Brain microvascular endothelial cell (primary cell): Measurements from ENCODE around the gene SLC36A2.

Experiments
- DNase-seq: peaks from one replicate; pipeline ENCODE4 v3.0.0-alpha.2; 2020
- H3K27ac ChIP-seq: fragments of 250-450 bp; sonication (Bioruptor Pico); 2 replicates; pipeline ENCODE4 v1.5.1; 2020; ENCODE audit warnings: mild to moderate bottlenecking, moderate library complexity
- H3K27me3 ChIP-seq: fragments of 250-450 bp; sonication (Bioruptor Pico); replicated peaks from 2 replicates; pipeline ENCODE4 v1.5.1; 2020; ENCODE audit warnings: mild to moderate bottlenecking
- H3K36me3 ChIP-seq: fragments of 250-450 bp; sonication (Bioruptor Pico); replicated peaks from 2 replicates; pipeline ENCODE4 v1.5.1; 2020; ENCODE audit warnings: mild to moderate bottlenecking
- H3K4me3 ChIP-seq: 2 replicates; pipeline ENCODE4 v1.5.1; 2011; ENCODE audit warnings: low read depth, mild to moderate bottlenecking, control low read depth, low read length, moderate library complexity
- CTCF ChIP-seq: IDR thresholded peaks from 2 replicates; pipeline ENCODE4 v1.5.1; 2011; ENCODE audit warnings: low read depth, mild to moderate bottlenecking, moderate library complexity, low read length, control low read depth, inconsistent platforms; ENCODE audit errors: missing control alignments
- in situ Hi-C: cut with HindIII; loops from 2 replicates; pipeline ENCODE4 v1.10.0; 2017; ENCODE audit warnings: low sequenced_read_pairs, low pct_ligation_motif_present

The SLC36A2 gene

GRCh38 chr5:151347369-151347768 lies at the start of gene SLC36A2:
Gene SLC36A2, minus strand, starts transcription at chr5:151347559. Its CDS starts 99 bp downstream, at chr5:151347460.
- Histone ChIP-seq H3K27me3 (peaks cover 5% of the 10 kb centered on the region), H3K36me3 (no peaks in the 10 kb centered on the region), H3K27ac (no peak within 1 kb of the TSS), H3K4me3 (no peak within 1 kb of the TSS)
- in situ Hi-C loops: no loop called here
- no peak for TF ChIP-seq CTCF
- no peak for DNase-seq

DNA sequence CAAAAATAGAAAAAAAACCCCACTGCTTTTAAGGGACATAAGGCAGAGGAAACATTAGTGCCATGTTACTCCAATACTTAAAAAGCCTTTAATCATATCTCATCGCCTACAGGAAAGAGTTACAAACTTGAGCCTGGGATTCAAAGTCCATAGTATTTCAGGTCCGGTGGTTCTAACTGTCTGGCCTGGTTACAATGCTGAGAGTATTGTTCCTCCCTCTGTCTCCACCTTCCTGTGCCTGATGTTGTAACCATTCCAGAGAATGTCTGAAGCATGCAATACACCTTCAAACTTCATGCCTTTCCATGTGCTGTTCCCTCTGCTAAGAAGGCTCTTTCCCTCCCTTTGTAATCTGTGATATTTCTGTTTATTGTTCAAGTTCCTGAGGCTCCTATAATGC lies 41.6 kb upstream of the SLC36A2 start:
- Histone ChIP-seq H3K36me3 (no peaks in the 10 kb centered on the region), H3K27me3 (no peaks in the 10 kb centered on the region), H3K4me3 (no peak overlapping the region), H3K27ac (no peak overlapping the region)
- in situ Hi-C loops: no loop called here
- no peak for TF ChIP-seq CTCF
- no peak for DNase-seq

- no peak for TF ChIP-seq CTCF
- Histone ChIP-seq H3K27me3 (no peaks in the 10 kb centered on the region), H3K27ac (no peak overlapping the region), H3K36me3 (no peaks in the 10 kb centered on the region), H3K4me3 (no peak overlapping the region)
- in situ Hi-C loops: no loop called here
- DNase-seq: no peak
Observed at GRCh38 chr5:151384106-151384505, 36.7 kb upstream of the SLC36A2 start.

DNA sequence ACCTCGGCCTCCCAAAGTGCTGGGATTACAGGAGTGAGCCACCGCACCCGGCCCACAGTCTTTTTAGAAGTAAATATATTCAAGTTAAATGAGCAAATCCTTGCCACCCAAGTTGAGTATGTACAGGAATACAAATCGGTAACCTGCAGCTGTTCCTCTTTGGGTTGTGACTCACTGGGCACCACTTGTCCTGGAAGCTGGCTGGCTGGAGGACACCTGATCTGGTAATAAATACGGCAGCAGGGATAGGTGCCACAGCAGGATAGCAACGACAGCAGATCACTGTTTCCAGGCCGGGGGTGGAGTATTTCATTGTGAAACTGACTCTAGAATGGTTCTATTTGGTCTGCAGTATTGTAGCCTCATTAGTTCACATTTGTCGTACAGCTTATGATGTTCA lies 35.7 kb upstream of the SLC36A2 start:
- no peak for TF ChIP-seq CTCF
- in situ Hi-C loops: no loop called here
- no peak overlapping the region for H3K4me3 ChIP-seq

DNA sequence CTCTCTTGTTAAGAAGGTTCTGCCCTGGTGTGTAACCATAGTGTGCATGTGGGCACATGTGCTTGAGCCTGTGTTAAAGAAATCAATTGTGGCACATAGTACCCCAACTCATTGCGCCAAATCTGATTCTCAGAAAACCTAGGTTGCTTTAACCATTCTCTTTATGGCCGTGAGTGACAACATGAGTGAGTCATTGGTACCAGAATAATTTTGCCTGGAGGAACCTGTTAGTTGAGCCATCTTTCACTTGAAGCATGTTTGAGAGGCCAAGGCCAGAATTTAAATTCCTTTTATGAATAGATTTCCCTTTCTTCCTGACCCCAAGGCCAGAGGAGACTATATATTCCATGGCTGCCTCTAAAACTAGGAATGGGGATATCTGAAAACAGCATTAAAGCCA lies 35.2 kb upstream of the SLC36A2 start:
- TF ChIP-seq CTCF: no peak
- no peaks in the 10 kb centered on the region for H3K27me3 ChIP-seq
- in situ Hi-C loops: no loop called here
- H3K4me3 ChIP-seq: no peak overlapping the region
- H3K27ac ChIP-seq: no peak overlapping the region
- no peak for DNase-seq
- H3K36me3 ChIP-seq: no peaks in the 10 kb centered on the region

More for the DNA sequence above, 35.7 kb upstream of the SLC36A2 start:
- Histone ChIP-seq H3K27me3 (no peaks in the 10 kb centered on the region), H3K36me3 (no peaks in the 10 kb centered on the region), H3K27ac (no peak overlapping the region)
- no peak for DNase-seq

DNA sequence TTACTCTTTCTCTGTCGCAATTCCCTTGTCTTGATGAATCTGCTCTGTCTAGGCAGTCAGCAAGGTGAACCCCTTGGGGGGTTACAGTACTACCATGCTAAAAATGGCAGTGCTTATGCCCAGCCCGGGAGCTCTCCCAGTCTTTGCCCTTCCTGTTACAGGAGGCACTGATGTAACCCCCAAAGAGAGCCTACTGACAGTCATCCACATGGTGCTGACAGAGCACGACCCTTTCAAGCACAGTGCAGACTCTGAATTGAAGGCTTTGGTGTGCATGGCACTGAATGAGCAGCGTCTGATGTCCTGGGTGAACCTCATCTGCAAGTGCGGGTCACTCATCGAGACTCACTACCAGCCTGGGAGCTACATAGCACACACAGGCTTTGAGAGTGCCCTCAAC lies 34.5 kb upstream of the SLC36A2 start:
- H3K4me3 ChIP-seq: no peak overlapping the region
- H3K27ac ChIP-seq: no peak overlapping the region
- in situ Hi-C loops: no loop called here
- H3K27me3 ChIP-seq: no peaks in the 10 kb centered on the region
- H3K36me3 ChIP-seq: no peaks in the 10 kb centered on the region
- TF ChIP-seq CTCF: no peak
- no peak for DNase-seq
